VCaP (cell line): ENCODE measurements around the gene GOLGA6L10.
"Not testable (repeated sequence)": the region's sequence is repeated elsewhere in the genome, so short reads cannot be mapped to it uniquely, and the experiment has no call there.

Experiments used
- H3K27ac ChIP-seq: fragments of 450-650 bp; 2 replicates; pipeline ENCODE4 v1.5.1; 2017
- CTCF ChIP-seq: fragments of 450-650 bp; conservative IDR thresholded peaks from 2 replicates; pipeline ENCODE4 v1.5.1; 2017; ENCODE audit warnings: mild to moderate bottlenecking, moderate library complexity

GOLGA6L10 gene

GRCh38 chr15:82303956-82304777 is 45.1 kb downstream of the GOLGA6L10 start:
- no peak for TF ChIP-seq CTCF
- peak overlapping the region; percentile 33 for H3K27ac ChIP-seq

- H3K27ac ChIP-seq = no peak overlapping the region
- no peak for TF ChIP-seq CTCF
Observed at GRCh38 chr15:82301296-82302016, 47.8 kb downstream of the GOLGA6L10 start.

- no peak overlapping the region for H3K27ac ChIP-seq
- TF ChIP-seq CTCF = no peak
Observed at GRCh38 chr15:82300883-82301282, 48.4 kb downstream of the GOLGA6L10 start.

- not testable (repeated sequence) for H3K27ac ChIP-seq
Observed at GRCh38 chr15:82300326-82300725, 48.9 kb downstream of the GOLGA6L10 start.

GRCh38 chr15:82299511-82299914 is 49.8 kb downstream of the GOLGA6L10 start:
- H3K27ac ChIP-seq = not testable (repeated sequence)

GRCh38 chr15:82298520-82298919 is 50.8 kb downstream of the GOLGA6L10 start:
- H3K27ac ChIP-seq = no peak overlapping the region
- no peak for TF ChIP-seq CTCF

- TF ChIP-seq CTCF = no peak
- no peak overlapping the region for H3K27ac ChIP-seq
Observed at GRCh38 chr15:82298032-82298431, 51.2 kb downstream of the GOLGA6L10 start.

GRCh38 chr15:82297546-82297945 is 51.7 kb downstream of the GOLGA6L10 start:
- no peak overlapping the region for H3K27ac ChIP-seq
- no peak for TF ChIP-seq CTCF
